ENCODE data around the gene TRIP13.
A peak's percentile ranks its signal among the peaks of the same experiment; 100 is the strongest.
"Not testable (repeated sequence)": the region's sequence is repeated elsewhere in the genome, so short reads cannot be mapped to it uniquely, and the experiment has no call there.

The TRIP13 gene

DNA sequence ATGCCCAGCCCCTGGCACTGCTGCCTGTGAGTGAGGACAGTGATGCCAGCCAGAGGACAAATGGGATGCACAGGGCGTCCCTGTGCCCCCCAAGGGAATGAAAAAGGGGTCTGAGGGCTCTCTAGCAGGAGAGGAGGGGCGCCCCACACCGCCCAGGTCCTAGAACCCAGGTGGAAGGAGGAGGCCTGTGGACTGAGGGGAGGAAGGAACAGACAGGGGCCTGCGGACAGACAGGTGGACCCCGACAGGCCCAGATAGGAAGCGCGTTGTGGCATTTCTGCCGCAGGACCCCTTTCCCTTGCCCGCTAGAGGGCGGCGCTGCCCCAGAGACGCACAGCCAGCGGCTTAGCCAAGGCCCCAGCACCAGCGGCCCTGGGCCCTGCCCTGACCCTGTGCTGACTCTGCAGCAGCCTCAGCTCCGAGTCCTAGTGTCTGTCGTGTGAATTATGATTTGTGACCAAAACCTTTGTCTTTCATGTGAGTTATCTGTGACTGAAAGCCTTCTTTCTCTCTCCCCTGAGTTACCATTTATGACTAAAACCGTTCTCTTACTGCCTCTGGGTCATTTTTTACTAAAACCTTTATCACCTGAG, 30.7 kb downstream of the TRIP13 start:
- Histone ChIP-seq H3K27me3 (replicated peaks; ENCODE audit: insufficient read depth, low read length) (no peaks in the 10 kb centered on the region), H3K4me1 (ENCODE audit: low read length) (peaks cover 9% of the 10 kb centered on the region), H3K9me3 (replicated peaks; ENCODE audit: insufficient read depth, low read length) (no peaks in the 10 kb centered on the region), H2AFZ (ENCODE audit: low read length) (no peak overlapping the region), H3K4me2 (ENCODE audit: low read depth, low read length) (peak overlapping the region; percentile 19; the same call in 1 of the 2 replicates), H3K27ac (ENCODE audit: low read length) (no peak overlapping the region), H4K20me1 (ENCODE audit: insufficient read depth, low read length) (no peaks in the 10 kb centered on the region), H3K9ac (ENCODE audit: low read length) (no peak overlapping the region; the same call in 1 of the 2 replicates), H3K36me3 (replicated peaks; ENCODE audit: insufficient read depth, low read length) (no peaks in the 10 kb centered on the region), H3K79me2 (ENCODE audit: low read length) (no peaks in the 10 kb centered on the region), H3K9me2 (replicated peaks; ENCODE audit: insufficient read depth, low read length) (no peaks in the 10 kb centered on the region), H3K4me3 (ENCODE audit: low read length) (no peak overlapping the region), H3F3A (ENCODE audit: insufficient read depth, low read length) (no peaks in the 10 kb centered on the region; the same call in 1 of the 2 replicates)
- TF ChIP-seq, protein P1, sequence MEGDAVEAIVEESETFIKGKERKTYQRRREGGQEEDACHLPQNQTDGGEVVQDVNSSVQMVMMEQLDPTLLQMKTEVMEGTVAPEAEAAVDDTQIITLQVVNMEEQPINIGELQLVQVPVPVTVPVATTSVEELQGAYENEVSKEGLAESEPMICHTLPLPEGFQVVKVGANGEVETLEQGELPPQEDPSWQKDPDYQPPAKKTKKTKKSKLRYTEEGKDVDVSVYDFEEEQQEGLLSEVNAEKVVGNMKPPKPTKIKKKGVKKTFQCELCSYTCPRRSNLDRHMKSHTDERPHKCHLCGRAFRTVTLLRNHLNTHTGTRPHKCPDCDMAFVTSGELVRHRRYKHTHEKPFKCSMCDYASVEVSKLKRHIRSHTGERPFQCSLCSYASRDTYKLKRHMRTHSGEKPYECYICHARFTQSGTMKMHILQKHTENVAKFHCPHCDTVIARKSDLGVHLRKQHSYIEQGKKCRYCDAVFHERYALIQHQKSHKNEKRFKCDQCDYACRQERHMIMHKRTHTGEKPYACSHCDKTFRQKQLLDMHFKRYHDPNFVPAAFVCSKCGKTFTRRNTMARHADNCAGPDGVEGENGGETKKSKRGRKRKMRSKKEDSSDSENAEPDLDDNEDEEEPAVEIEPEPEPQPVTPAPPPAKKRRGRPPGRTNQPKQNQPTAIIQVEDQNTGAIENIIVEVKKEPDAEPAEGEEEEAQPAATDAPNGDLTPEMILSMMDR (IDR thresholded peaks at IDR 0.05; ENCODE audit: low read length) = peak; percentile 90
- TF ChIP-seq EZH2 (optimal IDR thresholded peaks at IDR 0.05; ENCODE audit: low read depth, low read length) = no peak
- peak; percentile 88 for DNase-seq

DNA sequence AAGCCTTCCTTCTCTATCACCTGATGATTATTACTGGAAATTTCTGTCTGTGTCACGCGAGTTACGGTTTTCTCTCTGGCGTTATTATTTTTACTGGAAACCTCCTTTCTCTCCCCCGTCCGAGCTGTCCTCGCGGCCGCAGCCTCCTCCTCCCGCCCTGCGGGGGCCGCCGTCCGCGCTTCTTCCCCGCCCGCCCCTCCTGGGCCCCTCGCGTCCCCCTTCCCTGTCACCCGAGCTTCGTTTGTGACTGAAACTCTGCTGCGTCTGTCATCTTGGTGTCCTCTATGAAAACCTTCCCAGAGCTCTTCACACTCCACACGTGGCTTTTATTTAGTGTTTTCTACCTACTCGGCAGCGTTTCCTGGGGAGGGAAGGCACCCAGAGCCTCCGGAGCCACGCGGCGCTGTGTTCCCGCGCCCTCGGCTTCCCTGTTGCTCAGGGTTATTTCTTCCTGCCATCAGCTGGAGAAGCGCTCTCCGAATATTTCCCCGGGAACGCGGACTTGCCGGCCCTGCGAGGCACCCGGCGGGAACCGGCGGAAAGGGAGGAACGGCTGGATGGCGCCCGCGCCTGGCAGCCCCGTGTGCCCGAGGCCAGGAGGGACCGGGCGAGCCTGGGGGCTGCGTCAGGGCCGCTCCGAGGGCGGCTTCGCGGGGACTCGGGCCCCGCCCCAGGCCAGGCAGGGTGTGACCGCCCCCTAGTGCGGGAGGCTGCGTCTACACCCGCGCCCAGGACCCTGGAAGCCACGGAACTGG, 33.9 kb downstream of the TRIP13 start:
- no peak overlapping the region for H3K4me3 ChIP-seq (ENCODE audit: low read length)
- H3K9me2 ChIP-seq (replicated peaks; ENCODE audit: insufficient read depth, low read length) = no peaks in the 10 kb centered on the region
- no peaks in the 10 kb centered on the region for H3F3A ChIP-seq (ENCODE audit: insufficient read depth, low read length)
- H3K27me3 ChIP-seq (replicated peaks; ENCODE audit: insufficient read depth, low read length) = no peaks in the 10 kb centered on the region
- H3K9me3 ChIP-seq (replicated peaks; ENCODE audit: insufficient read depth, low read length) = no peaks in the 10 kb centered on the region
- H4K20me1 ChIP-seq (ENCODE audit: insufficient read depth, low read length) = no peaks in the 10 kb centered on the region
- H3K4me2 ChIP-seq (ENCODE audit: low read depth, low read length) = no peak overlapping the region
- H3K9ac ChIP-seq (ENCODE audit: low read length) = no peak overlapping the region
- H3K4me1 ChIP-seq (ENCODE audit: low read length) = peaks cover 9% of the 10 kb centered on the region
- H3K27ac ChIP-seq (ENCODE audit: low read length) = no peak overlapping the region
- H2AFZ ChIP-seq (ENCODE audit: low read length) = no peak overlapping the region
- DNase-seq = no peak
- TF ChIP-seq, protein P1 (IDR thresholded peaks at IDR 0.05; ENCODE audit: low read length) = no peak
- no peak for TF ChIP-seq EZH2 (optimal IDR thresholded peaks at IDR 0.05; ENCODE audit: low read depth, low read length)
- no peak for TF ChIP-seq EZH2phosphoT487 (IDR thresholded peaks at IDR 0.05; ENCODE audit: low read length)
- H3K36me3 ChIP-seq (replicated peaks; ENCODE audit: insufficient read depth, low read length) = no peaks in the 10 kb centered on the region
- H3K79me2 ChIP-seq (ENCODE audit: low read length) = no peaks in the 10 kb centered on the region

DNA sequence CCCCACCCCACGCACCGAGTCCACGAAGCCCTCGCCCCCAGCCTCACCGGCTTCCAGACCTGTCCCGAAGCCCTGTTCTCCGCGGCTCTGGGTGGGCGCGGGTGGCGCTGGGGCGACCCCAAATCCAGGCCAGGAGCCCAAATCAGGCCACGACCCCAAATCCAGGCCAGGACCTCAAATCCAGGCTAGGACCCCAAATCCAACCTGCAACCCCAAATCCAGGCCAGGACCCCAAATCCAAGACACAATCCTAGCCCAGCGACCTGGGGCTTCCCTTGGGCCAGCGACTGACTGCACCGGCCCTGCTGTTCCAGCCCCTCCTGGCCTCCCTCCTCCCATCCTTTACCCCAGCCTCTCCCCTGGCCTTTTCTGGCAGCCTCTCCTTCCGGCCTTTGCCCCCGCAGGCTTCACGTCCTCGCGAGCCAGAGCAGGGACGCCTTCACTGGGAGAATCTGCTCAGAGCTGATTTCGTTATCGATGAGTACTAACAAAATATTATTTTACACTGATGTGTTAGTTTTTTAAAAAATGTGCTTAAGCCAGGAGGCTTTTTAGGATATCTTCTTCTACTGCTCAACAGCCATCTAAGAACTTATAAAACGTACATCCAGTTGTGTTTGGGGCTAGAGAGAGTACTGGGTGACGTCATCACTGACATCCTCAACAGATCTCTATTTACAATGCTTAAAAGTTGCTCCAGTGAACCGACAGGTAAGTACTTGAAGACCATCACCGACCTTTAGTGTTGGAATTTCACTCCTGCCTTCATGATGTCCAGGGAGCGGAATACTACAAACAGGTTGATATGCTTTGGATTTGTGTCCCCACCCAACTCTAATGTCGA, 34.7 kb downstream of the TRIP13 start:
- no peaks in the 10 kb centered on the region for H3K9me2 ChIP-seq (replicated peaks; ENCODE audit: insufficient read depth, low read length)
- no peaks in the 10 kb centered on the region for H3K79me2 ChIP-seq (ENCODE audit: low read length)
- no peak overlapping the region for H3K27ac ChIP-seq (ENCODE audit: low read length)
- H3K27me3 ChIP-seq (replicated peaks; ENCODE audit: insufficient read depth, low read length) = no peaks in the 10 kb centered on the region
- H2AFZ ChIP-seq (ENCODE audit: low read length) = no peak overlapping the region
- no peak overlapping the region for H3K9ac ChIP-seq (ENCODE audit: low read length)
- peaks cover 9% of the 10 kb centered on the region for H3K4me1 ChIP-seq (ENCODE audit: low read length)
- TF ChIP-seq, protein P1 (IDR thresholded peaks at IDR 0.05; ENCODE audit: low read length) = no peak
- TF ChIP-seq EZH2 (optimal IDR thresholded peaks at IDR 0.05; ENCODE audit: low read depth, low read length) = no peak
- no peak for TF ChIP-seq EZH2phosphoT487 (IDR thresholded peaks at IDR 0.05; ENCODE audit: low read length)
- H3K4me2 ChIP-seq (ENCODE audit: low read depth, low read length) = no peak overlapping the region
- H3K9me3 ChIP-seq (replicated peaks; ENCODE audit: insufficient read depth, low read length) = no peaks in the 10 kb centered on the region
- H3K4me3 ChIP-seq (ENCODE audit: low read length) = no peak overlapping the region
- no peaks in the 10 kb centered on the region for H3F3A ChIP-seq (ENCODE audit: insufficient read depth, low read length)
- H3K36me3 ChIP-seq (replicated peaks; ENCODE audit: insufficient read depth, low read length) = no peaks in the 10 kb centered on the region
- H4K20me1 ChIP-seq (ENCODE audit: insufficient read depth, low read length) = no peaks in the 10 kb centered on the region
- DNase-seq = no peak

DNA sequence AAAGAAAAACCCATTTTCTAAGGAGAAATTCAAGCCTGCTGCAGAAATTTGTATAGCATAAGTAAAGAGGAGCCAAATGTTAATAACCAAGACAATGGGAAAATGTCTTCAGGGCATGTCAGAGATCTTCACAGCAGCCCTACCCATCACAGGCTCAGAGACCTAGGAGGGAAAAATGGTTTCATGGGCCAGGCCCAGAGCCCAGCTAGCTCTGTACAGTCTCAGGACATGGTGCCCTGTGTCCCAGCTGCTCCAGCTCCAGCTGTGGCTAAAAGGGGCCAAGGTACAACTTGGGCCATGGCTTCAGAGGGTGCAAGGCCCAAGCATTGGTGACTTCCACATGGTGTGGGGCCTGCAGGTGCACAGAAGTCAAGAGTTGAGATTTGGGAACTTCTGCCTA, 36.5 kb downstream of the TRIP13 start:
- not testable (repeated sequence) for H3K4me3 ChIP-seq (ENCODE audit: low read length); H3K9me2 ChIP-seq (replicated peaks; ENCODE audit: insufficient read depth, low read length); H3K9ac ChIP-seq (ENCODE audit: low read length); H2AFZ ChIP-seq (ENCODE audit: low read length); H3K9me3 ChIP-seq (replicated peaks; ENCODE audit: insufficient read depth, low read length); H3K4me2 ChIP-seq (ENCODE audit: low read depth, low read length); H3K4me1 ChIP-seq (ENCODE audit: low read length); H4K20me1 ChIP-seq (ENCODE audit: insufficient read depth, low read length); H3K27me3 ChIP-seq (replicated peaks; ENCODE audit: insufficient read depth, low read length); H3K36me3 ChIP-seq (replicated peaks; ENCODE audit: insufficient read depth, low read length); H3F3A ChIP-seq (ENCODE audit: insufficient read depth, low read length); H3K27ac ChIP-seq (ENCODE audit: low read length); DNase-seq; H3K79me2 ChIP-seq (ENCODE audit: low read length)

All from MM.1S (cell line).